Left lung (tissue), 10 donors: ENCODE data around the gene LOXL3. TPM values are rescaled to one million over a fixed set of nuclear protein-coding genes. Genes with fewer than 3 reads are reported as not detected.
A peak's percentile ranks its signal among the peaks of the same experiment; 100 is the strongest.

Source experiments
- ATAC-seq: fragments of 200-7000 bp; cut with Tn5 transposase; one replicate; pipeline ENCODE4 v1.9.1; 2020; ENCODE audit warnings: moderate library complexity
- DNase-seq, 4 donors: peaks; one replicate each; pipeline ENCODE4 v3.0.0-alpha.2; 2013 to 2020
- H3K27ac ChIP-seq, 2 donors: fragments of 200-600 bp; sonication (generic) in 1 of 2; one replicate each; pipeline versions ENCODE4 v1.5.0 to v1.8.0; 2020 to 2021
- H3K27me3 ChIP-seq, 2 donors: fragments of 200-600 bp; sonication (generic) in 1 of 2; one replicate each; pipeline versions ENCODE4 v1.5.0 to v1.8.0; 2020 to 2021
- H3K36me3 ChIP-seq, 2 donors: fragments of 200-600 bp; sonication (generic) in 1 of 2; one replicate each; pipeline versions ENCODE4 v1.5.0 to v1.8.0; 2020 to 2021
- H3K4me1 ChIP-seq, 2 donors: fragments of 200-600 bp; one replicate each; pipeline ENCODE4 v1.8.0; 2021
- H3K4me3 ChIP-seq, 2 donors: fragments of 200-600 bp; sonication (generic) in 1 of 2; one replicate each; pipeline versions ENCODE4 v1.5.0 to v1.8.0; 2020 to 2021; ENCODE audit warnings: mild to moderate bottlenecking in 1 of 2
- H3K9me3 ChIP-seq, 2 donors: fragments of 200-600 bp; sonication (generic) in 1 of 2; one replicate each; pipeline versions ENCODE4 v1.5.0 to v1.8.0; 2020 to 2021
- intact Hi-C, 2 donors: fragments of 100-400 bp; cut with DNase I; formaldehyde crosslinking; loops; one replicate each; pipeline versions ENCODE4 v1.11.2 to v1.14.2; 2022
- polyA plus RNA-seq, 6 donors: library from polyadenylated mRNA; unstranded; fragments of 120-200 nt; gene quantifications; one replicate each; pipeline ENCODE4 v1.2.1, GENCODE V29; 2013; ENCODE audit not compliant: insufficient read length in 6 of 6
- total RNA-seq, 2 donors: library from RNA; stranded (reverse); fragmentation: NEBNext Ultra II Directional; extraction: Animal tissue kit (Norgen Biotek cat#: 25700); gene quantifications; one replicate each; pipeline ENCODE4 v1.2.1, GENCODE V29; 2021
- TF ChIP-seq, protein P1 (sequence below), 2 donors: fragments of 200-600 bp; sonication (generic) in 1 of 2; IDR thresholded peaks; one replicate each; pipeline versions ENCODE4 v1.5.0 to v1.8.0; 2021; ENCODE audit warnings: antibody characterized with exemption in 2 of 2
- donor health status: DM: no; HTN: yes; CAD: no.
- donor health status: DM: no; HTN: no; CAD: no.

LOXL3 gene
- total and polyA plus RNA-seq, 8 donors = 8.4 to 12.2 (median 10.0) TPM

DNA sequence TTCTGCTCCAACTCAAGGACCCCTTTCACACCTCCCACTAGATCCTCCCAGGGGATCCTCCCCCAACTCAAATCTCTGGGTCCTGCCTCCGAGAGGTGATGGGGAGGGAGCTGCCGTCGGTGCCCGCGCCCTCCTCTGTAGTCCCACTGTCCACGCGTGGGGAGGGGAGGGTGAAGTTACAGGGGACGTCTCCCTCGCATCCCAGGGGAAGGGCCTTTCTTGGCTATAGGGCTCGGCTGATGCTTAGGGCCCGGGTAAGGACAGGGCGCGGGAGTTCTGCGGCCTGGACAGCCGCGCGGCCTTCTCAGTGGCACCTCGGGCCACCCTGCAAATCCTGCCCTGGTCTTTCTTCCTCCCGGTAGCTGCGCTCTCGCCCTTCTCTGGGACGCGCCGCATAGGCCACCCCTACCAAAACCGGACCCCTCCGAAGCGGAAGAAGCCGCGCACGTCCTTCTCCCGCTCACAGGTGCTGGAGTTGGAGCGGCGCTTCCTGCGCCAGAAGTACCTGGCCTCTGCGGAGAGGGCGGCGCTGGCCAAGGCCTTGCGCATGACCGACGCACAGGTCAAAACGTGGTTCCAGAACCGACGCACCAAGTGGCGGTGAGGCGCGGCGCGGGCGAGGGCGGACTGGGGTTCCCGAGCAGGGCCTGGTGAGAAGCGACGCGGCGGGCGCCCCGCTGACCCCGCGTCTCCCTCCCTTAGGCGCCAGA is 38.3 kb downstream of the LOXL3 start:
- H3K9me3 ChIP-seq = no peaks in the 10 kb centered on the region
- H3K27me3 ChIP-seq = peaks cover 92 to 100% of the 10 kb centered on the region in 2 donors
- H3K4me3 ChIP-seq = peak overlapping the region; percentile 15 to 43
- peak; percentile 60 for ATAC-seq
- DNase-seq = peak in 1 of 4 donors; percentile 84
- TF ChIP-seq, protein P1, sequence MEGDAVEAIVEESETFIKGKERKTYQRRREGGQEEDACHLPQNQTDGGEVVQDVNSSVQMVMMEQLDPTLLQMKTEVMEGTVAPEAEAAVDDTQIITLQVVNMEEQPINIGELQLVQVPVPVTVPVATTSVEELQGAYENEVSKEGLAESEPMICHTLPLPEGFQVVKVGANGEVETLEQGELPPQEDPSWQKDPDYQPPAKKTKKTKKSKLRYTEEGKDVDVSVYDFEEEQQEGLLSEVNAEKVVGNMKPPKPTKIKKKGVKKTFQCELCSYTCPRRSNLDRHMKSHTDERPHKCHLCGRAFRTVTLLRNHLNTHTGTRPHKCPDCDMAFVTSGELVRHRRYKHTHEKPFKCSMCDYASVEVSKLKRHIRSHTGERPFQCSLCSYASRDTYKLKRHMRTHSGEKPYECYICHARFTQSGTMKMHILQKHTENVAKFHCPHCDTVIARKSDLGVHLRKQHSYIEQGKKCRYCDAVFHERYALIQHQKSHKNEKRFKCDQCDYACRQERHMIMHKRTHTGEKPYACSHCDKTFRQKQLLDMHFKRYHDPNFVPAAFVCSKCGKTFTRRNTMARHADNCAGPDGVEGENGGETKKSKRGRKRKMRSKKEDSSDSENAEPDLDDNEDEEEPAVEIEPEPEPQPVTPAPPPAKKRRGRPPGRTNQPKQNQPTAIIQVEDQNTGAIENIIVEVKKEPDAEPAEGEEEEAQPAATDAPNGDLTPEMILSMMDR (IDR thresholded peaks at IDR 0.05) = no peak
- intact Hi-C loops = no loop called here
- H3K4me1 ChIP-seq = peaks cover 11 to 35% of the 10 kb centered on the region in 2 donors
- H3K36me3 ChIP-seq = no peaks in the 10 kb centered on the region
- H3K27ac ChIP-seq = no peak overlapping the region

DNA sequence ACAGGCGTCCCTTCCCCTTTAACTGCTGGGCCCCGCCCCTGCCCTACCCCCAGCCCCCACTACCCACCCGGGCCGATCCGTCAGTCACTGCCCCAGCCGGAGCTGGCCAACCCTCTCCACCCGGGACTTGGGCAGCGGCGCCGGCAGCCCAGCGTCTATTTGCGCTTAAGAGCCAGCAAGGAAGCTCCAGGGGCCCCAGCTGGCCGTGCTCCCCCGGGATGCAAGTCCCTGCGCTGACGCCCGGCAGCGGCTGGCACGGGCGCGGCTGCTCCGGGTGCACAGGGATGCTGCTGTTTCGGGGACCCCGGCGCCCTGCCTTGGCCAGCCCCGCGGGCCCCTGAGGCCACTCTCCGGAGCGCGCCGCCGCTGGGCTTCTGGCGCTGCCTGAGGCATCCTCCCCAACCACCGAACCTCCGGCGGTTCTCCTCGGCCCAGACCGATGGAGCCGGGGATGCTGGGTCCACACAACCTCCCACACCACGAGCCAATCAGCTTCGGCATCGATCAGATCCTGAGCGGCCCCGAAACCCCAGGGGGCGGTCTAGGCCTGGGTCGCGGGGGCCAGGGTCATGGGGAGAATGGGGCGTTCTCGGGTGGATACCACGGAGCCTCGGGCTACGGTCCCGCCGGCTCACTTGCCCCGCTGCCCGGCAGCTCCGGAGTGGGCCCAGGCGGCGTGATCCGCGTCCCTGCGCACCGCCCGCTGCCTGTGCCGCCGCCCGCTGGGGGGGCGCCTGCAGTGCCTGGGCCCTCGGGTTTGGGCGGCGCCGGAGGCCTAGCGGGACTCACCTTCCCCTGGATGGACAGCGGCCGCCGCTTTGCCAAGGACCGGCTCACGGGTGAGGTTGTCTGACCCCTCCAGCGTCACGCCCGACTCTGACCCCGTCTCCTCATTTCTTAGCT is 39.1 kb downstream of the LOXL3 start, which contains the start of gene TLX2:
Gene TLX2, plus strand, starts transcription at position 83 of the 903 bp plus-strand sequence. Its CDS starts 357 bp downstream, at position 440.
- H3K27me3 ChIP-seq = peaks cover 92 to 100% of the 10 kb centered on the region in 2 donors
- peaks cover 11 to 35% of the 10 kb centered on the region in 2 donors for H3K4me1 ChIP-seq
- intact Hi-C loops = no loop called here
- ATAC-seq (no peak), DNase-seq (no peak)
- H3K9me3 ChIP-seq = no peaks in the 10 kb centered on the region
- TF ChIP-seq, protein P1 (IDR thresholded peaks at IDR 0.05) = no peak
- no peak within 1 kb of the TSS for H3K27ac ChIP-seq
- H3K4me3 ChIP-seq = no peak within 1 kb of the TSS
- no peaks in the 10 kb centered on the region for H3K36me3 ChIP-seq

DNA sequence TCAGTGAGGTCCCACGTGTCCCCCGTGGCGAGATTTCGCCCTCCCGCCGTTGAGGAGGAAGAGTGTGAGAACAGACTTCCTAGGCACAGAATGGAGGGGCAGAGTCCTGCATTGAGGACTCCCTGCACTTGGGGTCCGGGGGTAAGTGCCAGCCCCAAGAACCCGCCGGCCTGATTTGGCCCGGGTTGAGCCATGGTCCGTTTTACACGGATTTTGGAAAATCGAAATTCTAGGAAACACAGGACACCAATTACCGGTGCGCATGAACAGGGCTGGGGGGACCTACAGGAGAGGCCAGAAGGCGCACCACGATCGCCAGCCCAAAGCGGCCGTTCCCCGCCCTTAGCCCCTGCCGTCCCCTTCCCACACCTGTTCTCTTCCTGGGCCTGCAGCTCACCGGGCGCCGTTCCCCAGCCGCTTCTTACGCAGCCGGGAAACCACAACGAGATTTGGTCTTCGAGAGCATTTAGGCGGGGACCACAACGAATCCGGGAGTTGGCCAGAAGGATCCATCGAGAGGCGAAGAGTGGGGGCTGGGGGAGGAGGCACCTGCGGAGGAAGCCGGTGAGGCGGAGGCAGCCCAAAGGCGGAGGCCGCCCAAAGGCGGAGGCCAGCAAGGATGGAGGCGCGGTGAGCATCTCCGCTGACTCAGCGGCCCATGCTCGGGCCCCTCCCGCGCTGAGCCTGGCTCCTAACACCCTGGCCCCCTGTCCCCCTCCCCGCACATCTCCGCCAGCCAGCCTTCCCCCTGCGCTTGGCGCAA is 40.0 kb downstream of the LOXL3 start:
- DNase-seq (no peak), ATAC-seq (no peak)
- TF ChIP-seq, protein P1 (IDR thresholded peaks at IDR 0.05) = no peak
- Histone ChIP-seq H3K36me3 (no peaks in the 10 kb centered on the region), H3K9me3 (no peaks in the 10 kb centered on the region), H3K4me1 (peaks cover 11 to 35% of the 10 kb centered on the region in 2 donors), H3K27me3 (peaks cover 95 to 100% of the 10 kb centered on the region in 2 donors), H3K27ac (no peak overlapping the region), H3K4me3 (no peak overlapping the region)
- intact Hi-C loops = no loop called here

DNA sequence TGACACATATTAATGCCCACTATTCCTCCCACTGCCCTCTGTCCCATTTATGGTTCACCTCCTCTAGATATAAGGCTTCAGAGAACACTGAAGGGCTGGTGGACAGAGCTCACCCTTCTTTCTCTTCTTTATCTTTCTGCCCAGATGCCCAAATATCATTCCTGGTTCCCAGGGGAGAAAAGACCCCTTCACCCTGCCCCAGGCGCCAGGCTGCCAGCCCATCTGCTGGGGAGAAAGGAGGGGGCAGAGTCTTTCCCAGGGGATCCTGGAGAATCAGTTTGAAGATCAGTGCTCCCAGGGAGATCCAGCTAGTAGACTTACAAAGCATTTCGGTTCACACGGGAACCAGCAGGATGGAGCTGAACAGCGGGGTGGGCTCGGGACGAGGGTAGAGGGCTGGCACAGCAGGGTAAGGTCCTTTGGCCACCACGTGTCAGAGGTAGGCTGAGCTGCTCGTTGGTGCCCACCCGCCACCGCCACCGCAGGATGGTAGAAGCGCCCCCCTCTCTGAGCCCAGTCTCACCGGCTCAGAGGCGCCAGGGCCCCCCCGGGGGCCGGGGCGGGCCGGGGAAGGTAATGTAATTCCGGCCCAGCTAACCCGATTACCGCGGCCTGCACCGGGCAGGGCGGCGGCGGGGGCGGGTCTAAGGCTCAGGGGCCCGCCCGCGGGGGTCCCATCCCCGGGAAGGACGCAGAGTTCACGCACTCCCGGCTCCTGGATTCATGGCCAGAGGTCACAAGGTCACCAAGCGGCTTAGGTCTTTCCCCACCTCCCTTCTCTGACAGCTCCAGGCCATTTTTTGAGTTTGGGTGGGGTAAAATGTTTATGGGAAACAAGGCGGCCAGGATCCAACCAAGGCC is 40.8 kb downstream of the LOXL3 start:
- intact Hi-C loops = no loop called here
- Histone ChIP-seq H3K4me1 (peaks cover 17 to 40% of the 10 kb centered on the region in 2 donors), H3K4me3 (no peak overlapping the region), H3K9me3 (no peaks in the 10 kb centered on the region), H3K36me3 (no peaks in the 10 kb centered on the region), H3K27ac (no peak overlapping the region), H3K27me3 (peaks cover 91 to 100% of the 10 kb centered on the region in 2 donors)
- TF ChIP-seq, protein P1 (IDR thresholded peaks at IDR 0.05) = no peak
- ATAC-seq (no peak), DNase-seq (no peak)
